Left ventricle myocardium inferior (tissue), 1 donor: Measurements from ENCODE around the gene FRMPD1. TPM values are rescaled to one million over a fixed set of nuclear protein-coding genes. Genes with fewer than 3 reads are reported as not detected.

Experiments used
- DNase-seq: peaks from one replicate; pipeline ENCODE4 v3.0.0-alpha.2; 2020
- H3K27ac ChIP-seq: fragments of 200-600 bp; replicated peaks from 2 replicates; pipeline ENCODE4 v1.8.0; 2021
- H3K27me3 ChIP-seq: fragments of 200-600 bp; 2 replicates; pipeline ENCODE4 v1.8.0; 2021; ENCODE audit warnings: low read depth
- H3K36me3 ChIP-seq: fragments of 200-600 bp; 2 replicates; pipeline ENCODE4 v1.8.0; 2021
- H3K4me1 ChIP-seq: fragments of 200-600 bp; 2 replicates; pipeline ENCODE4 v1.8.0; 2021
- H3K4me3 ChIP-seq: fragments of 200-600 bp; 2 replicates; pipeline ENCODE4 v1.8.0; 2021; ENCODE audit warnings: mild to moderate bottlenecking, moderate library complexity
- H3K9me3 ChIP-seq: fragments of 200-600 bp; replicated peaks from 2 replicates; pipeline ENCODE4 v1.8.0; 2021
- intact Hi-C: fragments of 100-400 bp; cut with micrococcal nuclease; formaldehyde crosslinking; loops from one replicate; pipeline ENCODE4 v1.11.0; 2022
- total RNA-seq: library from RNA; stranded (reverse); fragmentation: NEBNext Ultra II Directional; extraction: Animal tissue kit (Norgen Biotek cat#: 25700); gene quantifications from one replicate; pipeline ENCODE4 v1.2.1, GENCODE V29; 2021
- TF ChIP-seq, protein P1 (sequence below): fragments of 200-600 bp; IDR thresholded peaks from 2 replicates; pipeline ENCODE4 v1.8.0; 2021; ENCODE audit warnings: antibody characterized with exemption, mild to moderate bottlenecking, borderline replicate concordance
- donor health status: DM: no; HTN: yes; CAD: no; lungs with severe emphysema.

FRMPD1 gene
- total RNA-seq, 1 donor from 2014 or later: 1.1 TPM

DNA sequence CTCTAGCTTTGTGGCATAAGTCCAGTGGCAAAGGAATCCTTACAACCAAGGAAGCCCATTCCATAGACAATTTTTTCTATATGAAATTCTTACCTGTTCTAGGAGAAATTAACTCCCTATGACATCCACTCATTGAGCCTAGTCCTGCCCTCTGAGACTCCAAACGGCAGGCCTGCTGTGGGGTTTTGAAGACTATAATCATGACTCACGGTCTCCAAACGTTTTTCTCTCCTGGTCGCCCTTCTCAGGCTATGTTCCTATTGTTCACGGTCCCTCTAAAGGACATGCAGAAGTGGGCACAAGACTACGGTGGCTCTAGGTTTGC, 133.5 kb downstream of the FRMPD1 start:
- Histone ChIP-seq H3K4me3 (peak overlapping the region; percentile 91), H3K27me3 (peaks cover 11% of the 10 kb centered on the region), H3K9me3 (no peaks in the 10 kb centered on the region), H3K27ac (peak overlapping the region; percentile 88), H3K4me1 (peaks cover 32% of the 10 kb centered on the region), H3K36me3 (peaks cover 45% of the 10 kb centered on the region)
- TF ChIP-seq, protein P1, sequence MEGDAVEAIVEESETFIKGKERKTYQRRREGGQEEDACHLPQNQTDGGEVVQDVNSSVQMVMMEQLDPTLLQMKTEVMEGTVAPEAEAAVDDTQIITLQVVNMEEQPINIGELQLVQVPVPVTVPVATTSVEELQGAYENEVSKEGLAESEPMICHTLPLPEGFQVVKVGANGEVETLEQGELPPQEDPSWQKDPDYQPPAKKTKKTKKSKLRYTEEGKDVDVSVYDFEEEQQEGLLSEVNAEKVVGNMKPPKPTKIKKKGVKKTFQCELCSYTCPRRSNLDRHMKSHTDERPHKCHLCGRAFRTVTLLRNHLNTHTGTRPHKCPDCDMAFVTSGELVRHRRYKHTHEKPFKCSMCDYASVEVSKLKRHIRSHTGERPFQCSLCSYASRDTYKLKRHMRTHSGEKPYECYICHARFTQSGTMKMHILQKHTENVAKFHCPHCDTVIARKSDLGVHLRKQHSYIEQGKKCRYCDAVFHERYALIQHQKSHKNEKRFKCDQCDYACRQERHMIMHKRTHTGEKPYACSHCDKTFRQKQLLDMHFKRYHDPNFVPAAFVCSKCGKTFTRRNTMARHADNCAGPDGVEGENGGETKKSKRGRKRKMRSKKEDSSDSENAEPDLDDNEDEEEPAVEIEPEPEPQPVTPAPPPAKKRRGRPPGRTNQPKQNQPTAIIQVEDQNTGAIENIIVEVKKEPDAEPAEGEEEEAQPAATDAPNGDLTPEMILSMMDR: no peak
- DNase-seq: no peak
- intact Hi-C loops: no loop called here

GRCh38 chr9:37784616-37785483, 134.1 kb downstream of the FRMPD1 start, which contains the start of gene EXOSC3:
TSS of gene EXOSC3 (minus strand) at chr9:37785064. CDS start at chr9:37785044, 20 bp downstream.
- intact Hi-C loops: no loop called here
- peaks cover 32% of the 10 kb centered on the region for H3K4me1 ChIP-seq
- peak; percentile 89 for DNase-seq
- peaks cover 39% of the 10 kb centered on the region for H3K36me3 ChIP-seq
- H3K27ac ChIP-seq: peak within 1 kb of the TSS; percentile 88
- peaks cover 11% of the 10 kb centered on the region for H3K27me3 ChIP-seq
- TF ChIP-seq, protein P1: peak; percentile 38
- H3K9me3 ChIP-seq: no peaks in the 10 kb centered on the region
- H3K4me3 ChIP-seq: peak within 1 kb of the TSS; percentile 91

- TF ChIP-seq, protein P1: no peak
- DNase-seq: no peak
- intact Hi-C loops: no loop called here
- Histone ChIP-seq H3K36me3 (peaks cover 17% of the 10 kb centered on the region), H3K27ac (no peak overlapping the region), H3K4me1 (peaks cover 32% of the 10 kb centered on the region), H3K27me3 (peaks cover 11% of the 10 kb centered on the region), H3K4me3 (no peak overlapping the region), H3K9me3 (no peaks in the 10 kb centered on the region)
These were observed 136.3 kb downstream of the FRMPD1 start for GRCh38 chr9:37787059-37787458.

- Histone ChIP-seq H3K36me3 (peaks cover 4% of the 10 kb centered on the region), H3K9me3 (no peaks in the 10 kb centered on the region), H3K4me1 (peaks cover 23% of the 10 kb centered on the region), H3K27ac (no peak overlapping the region), H3K27me3 (peaks cover 11% of the 10 kb centered on the region), H3K4me3 (no peak overlapping the region)
- intact Hi-C loops: no loop called here
- no peak for DNase-seq
- TF ChIP-seq, protein P1: no peak
These were observed 137.6 kb downstream of the FRMPD1 start for GRCh38 chr9:37788332-37788731.

DNA sequence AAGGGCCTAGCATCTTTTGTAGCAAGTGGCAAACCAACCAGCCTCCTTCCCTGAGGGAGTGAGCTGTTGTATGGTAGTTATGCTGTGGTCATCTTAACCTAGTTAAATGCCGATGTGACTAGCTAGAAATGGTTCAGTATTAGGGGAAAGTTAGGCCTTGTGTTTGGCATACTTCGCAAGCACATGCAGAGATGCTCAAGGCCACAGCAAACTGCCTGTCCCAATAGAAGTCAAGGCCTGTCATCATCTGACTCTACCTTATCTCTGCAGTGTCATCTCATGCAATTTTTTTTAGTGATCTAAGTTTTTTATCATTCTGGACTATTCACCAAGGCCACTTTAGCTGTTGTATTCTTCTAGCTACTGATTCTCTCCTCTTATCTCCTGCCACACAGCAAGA, 139.3 kb downstream of the FRMPD1 start:
- no peak overlapping the region for H3K27ac ChIP-seq
- H3K9me3 ChIP-seq: no peaks in the 10 kb centered on the region
- no peak overlapping the region for H3K4me3 ChIP-seq
- peaks cover 7% of the 10 kb centered on the region for H3K4me1 ChIP-seq
- H3K36me3 ChIP-seq: no peaks in the 10 kb centered on the region
- intact Hi-C loops: no loop called here
- TF ChIP-seq, protein P1: no peak
- peaks cover 11% of the 10 kb centered on the region for H3K27me3 ChIP-seq
- DNase-seq: no peak
